Kidney epithelial cell (primary cell): ENCODE data around the gene RASD1. TPM values are rescaled to one million over a fixed set of nuclear protein-coding genes. Genes with fewer than 3 reads are reported as not detected.

Experiments
- DNase-seq: peaks from one replicate; pipeline ENCODE4 v3.0.0-alpha.2; 2010; ENCODE audit warnings: low read depth
- H3K27me3 ChIP-seq: 2 replicates; pipeline ENCODE4 v1.6.0; 2011; ENCODE audit warnings: low read length; ENCODE audit not compliant: control insufficient read depth, insufficient read depth
- H3K36me3 ChIP-seq: 2 replicates; pipeline ENCODE4 v1.5.1; 2011; ENCODE audit warnings: low read length; ENCODE audit not compliant: control insufficient read depth, insufficient read depth
- H3K4me3 ChIP-seq: 2 replicates; pipeline ENCODE4 v1.5.1; 2011; ENCODE audit warnings: low read depth, mild to moderate bottlenecking, control low read depth, low read length
- CTCF ChIP-seq: IDR thresholded peaks from 2 replicates; pipeline ENCODE4 v1.5.1; 2011; ENCODE audit warnings: mild to moderate bottlenecking, moderate library complexity, low read length, control low read depth, inconsistent platforms; ENCODE audit not compliant: insufficient read depth, poor library complexity, severe bottlenecking
- total RNA-seq: library from RNA; depleted of rRNA; stranded (reverse); fragments of >200 nt; gene quantifications from 2 replicates; pipeline ENCODE4 v1.2.3, GENCODE V29; 2015

Gene RASD1
- total RNA-seq, 1 donor from 2014 or later: 0.17 TPM

DNA sequence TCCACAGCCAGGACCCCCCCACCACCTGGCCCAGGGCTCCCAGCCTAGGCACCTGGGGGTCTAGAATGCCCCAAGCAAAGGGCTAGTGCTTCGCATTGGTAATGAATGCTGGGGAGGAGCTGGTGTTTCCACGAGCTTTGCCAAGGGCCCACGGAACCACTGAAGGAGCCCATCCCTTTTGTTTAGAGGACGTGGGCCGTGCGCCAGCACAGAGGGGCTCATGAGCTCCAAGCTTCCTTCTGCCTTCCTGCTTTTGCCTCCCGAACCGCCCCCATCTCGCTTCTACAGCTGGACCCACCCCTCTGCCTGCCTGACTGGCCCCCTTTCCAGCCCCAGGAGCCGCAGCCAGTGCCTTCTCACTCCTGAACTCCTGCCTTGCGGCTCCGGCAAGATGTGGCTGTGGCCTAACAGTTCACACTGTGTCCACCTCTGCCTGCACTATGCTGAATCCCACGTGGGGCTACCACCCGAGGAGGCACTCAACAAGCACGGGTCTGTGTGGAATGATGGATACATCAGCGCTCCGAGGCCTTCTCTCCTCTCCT, 31.8 kb upstream of the RASD1 start:
- H3K4me3 ChIP-seq: no peak overlapping the region
- no peaks in the 10 kb centered on the region for H3K36me3 ChIP-seq
- H3K27me3 ChIP-seq: no peaks in the 10 kb centered on the region
- DNase-seq: no peak
- no peak for TF ChIP-seq CTCF

GRCh38 chr17:17527534-17527933, 31.3 kb upstream of the RASD1 start:
- Histone ChIP-seq H3K27me3 (no peaks in the 10 kb centered on the region), H3K36me3 (no peaks in the 10 kb centered on the region)
- TF ChIP-seq CTCF: no peak

GRCh38 chr17:17526369-17526768, 30.2 kb upstream of the RASD1 start:
- H3K4me3 ChIP-seq: no peak overlapping the region
- H3K36me3 ChIP-seq: no peaks in the 10 kb centered on the region
- no peak for DNase-seq
- H3K27me3 ChIP-seq: no peaks in the 10 kb centered on the region
- TF ChIP-seq CTCF: no peak

More at GRCh38 chr17:17527534-17527933, 31.3 kb upstream of the RASD1 start:
- no peak overlapping the region for H3K4me3 ChIP-seq
- no peak for DNase-seq

DNA sequence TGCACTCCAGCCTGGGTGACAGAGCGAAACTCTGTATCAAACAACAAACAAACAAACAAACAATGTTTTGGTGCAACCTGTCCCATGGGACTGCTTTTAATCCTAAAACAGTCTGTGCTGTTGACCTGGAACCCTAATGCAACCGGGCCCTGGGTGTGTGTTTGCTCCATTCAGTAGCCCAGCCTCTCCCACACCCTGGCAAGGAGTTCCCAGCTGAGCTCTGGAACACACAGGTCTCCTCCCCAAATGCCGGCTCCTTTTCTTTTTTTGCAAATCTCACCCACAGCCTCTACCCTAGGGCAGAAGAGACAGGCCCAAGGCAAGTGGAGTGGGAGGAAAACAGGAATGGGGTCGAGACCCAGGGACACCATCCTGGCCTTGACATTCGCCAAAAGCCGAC, 29.8 kb upstream of the RASD1 start:
- no peaks in the 10 kb centered on the region for H3K36me3 ChIP-seq
- no peak for DNase-seq
- TF ChIP-seq CTCF: no peak
- no peak overlapping the region for H3K4me3 ChIP-seq
- no peaks in the 10 kb centered on the region for H3K27me3 ChIP-seq

DNA sequence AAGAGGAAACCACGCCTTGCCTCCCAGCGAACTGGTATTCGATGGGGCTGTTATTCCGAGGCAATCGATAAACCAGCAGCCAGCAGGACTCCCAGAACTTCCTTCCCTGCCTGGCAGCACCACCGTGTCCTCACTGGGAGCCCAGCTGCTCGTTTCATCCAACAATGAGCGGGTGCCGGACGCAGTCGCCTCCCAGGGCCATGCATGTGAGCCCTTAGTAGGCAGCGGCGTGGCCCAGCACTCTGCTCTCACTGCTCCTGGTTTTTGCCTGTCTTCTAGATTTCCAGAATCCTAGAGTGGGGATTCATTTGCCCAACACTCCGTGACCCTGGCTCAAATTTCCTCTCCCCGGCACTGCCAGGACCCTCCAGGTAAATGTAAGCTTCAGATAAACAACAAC, 29.1 kb upstream of the RASD1 start:
- DNase-seq: no peak
- TF ChIP-seq CTCF: no peak
- Histone ChIP-seq H3K4me3 (no peak overlapping the region), H3K36me3 (no peaks in the 10 kb centered on the region), H3K27me3 (no peaks in the 10 kb centered on the region)
